ENCODE results near the gene DNAL1.

- no peak for TF ChIP-seq CTCF (IDR thresholded peaks at IDR 0.05)
- no peak for TF ChIP-seq ZFX (IDR thresholded peaks at IDR 0.05; ENCODE audit: borderline replicate concordance)
Measured at GRCh38 chr14:73623504-73624054, 21.2 kb upstream of the DNAL1 start.
